Measurements from ENCODE around the gene PLD4. TPM values are rescaled to one million over a fixed set of nuclear protein-coding genes. Genes with fewer than 3 reads are reported as not detected.

PLD4 gene
- polyA plus RNA-seq, 1 experiment, result 0.01 TPM

DNA sequence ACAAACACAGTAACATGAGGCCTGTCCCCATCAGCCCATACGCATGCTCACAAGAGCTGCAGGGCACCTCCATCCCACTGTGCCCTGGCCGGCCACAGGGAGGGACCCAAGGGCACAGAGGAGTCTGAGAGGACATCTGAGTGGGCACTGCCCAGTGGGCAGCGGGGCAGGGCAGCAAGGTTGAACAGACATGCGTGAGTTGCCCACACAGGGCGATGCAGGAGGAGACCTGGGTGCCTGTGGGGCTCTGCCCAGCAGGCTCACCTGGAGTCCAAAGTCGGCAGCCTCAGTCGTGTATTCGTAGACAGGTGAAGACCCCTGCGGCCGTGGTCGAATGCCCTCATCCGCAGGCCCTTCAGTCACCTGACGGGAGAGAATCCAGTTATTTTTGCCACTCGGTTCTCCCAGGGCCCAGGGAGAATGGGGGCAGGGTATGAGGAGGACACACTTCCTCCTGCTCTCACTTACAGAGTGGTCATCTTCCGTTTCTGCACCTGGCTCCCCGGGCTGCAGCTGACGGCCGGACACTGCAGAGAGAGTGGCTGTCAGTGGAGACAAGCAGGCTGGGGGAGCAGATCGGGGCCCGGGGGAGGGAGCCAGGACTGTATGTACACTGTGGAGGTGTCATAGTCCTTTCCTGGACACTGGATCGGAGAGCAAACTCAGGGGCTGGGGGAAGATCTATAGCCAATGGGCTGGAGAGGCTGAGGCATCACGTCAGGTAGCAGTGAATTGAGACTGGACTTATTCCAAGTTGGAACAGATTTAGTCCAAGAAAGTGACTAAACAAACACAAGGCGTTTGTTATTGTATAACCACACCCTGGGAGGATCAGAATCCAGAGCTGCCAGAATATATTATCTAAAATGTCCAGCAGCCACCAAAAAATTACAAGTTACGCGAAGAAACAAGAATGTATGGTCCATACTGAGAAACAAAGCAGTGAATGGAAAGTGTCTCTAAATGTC is 32.8 kb downstream of the PLD4 start:
- CTCF ChIA-PET, result interaction anchor here (0.6 kb wide), 1 partner anchor 424 kb away, joined by 4 read pairs; no protein-coding TSS in a partner anchor
- DNase-seq (ENCODE audit: low read depth, low spot score), result no peak
- no peaks in the 10 kb centered on the region; the same call in 1 of the 2 replicates for H3K9me3 ChIP-seq (ENCODE audit: control insufficient read depth, insufficient read depth, low read length)
- no peaks in the 10 kb centered on the region for H3K27me3 ChIP-seq (ENCODE audit: control insufficient read depth, insufficient read depth, low read length)
- no peak overlapping the region for H3K4me3 ChIP-seq (ENCODE audit: low read depth, low read length)
- TF ChIP-seq, protein P1, sequence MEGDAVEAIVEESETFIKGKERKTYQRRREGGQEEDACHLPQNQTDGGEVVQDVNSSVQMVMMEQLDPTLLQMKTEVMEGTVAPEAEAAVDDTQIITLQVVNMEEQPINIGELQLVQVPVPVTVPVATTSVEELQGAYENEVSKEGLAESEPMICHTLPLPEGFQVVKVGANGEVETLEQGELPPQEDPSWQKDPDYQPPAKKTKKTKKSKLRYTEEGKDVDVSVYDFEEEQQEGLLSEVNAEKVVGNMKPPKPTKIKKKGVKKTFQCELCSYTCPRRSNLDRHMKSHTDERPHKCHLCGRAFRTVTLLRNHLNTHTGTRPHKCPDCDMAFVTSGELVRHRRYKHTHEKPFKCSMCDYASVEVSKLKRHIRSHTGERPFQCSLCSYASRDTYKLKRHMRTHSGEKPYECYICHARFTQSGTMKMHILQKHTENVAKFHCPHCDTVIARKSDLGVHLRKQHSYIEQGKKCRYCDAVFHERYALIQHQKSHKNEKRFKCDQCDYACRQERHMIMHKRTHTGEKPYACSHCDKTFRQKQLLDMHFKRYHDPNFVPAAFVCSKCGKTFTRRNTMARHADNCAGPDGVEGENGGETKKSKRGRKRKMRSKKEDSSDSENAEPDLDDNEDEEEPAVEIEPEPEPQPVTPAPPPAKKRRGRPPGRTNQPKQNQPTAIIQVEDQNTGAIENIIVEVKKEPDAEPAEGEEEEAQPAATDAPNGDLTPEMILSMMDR (IDR thresholded peaks at IDR 0.05; ENCODE audit: low read depth, low read length), result no peak
- no peak overlapping the region for H3K27ac ChIP-seq (ENCODE audit: low read depth, low read length)
- POLR2A ChIA-PET, result no interaction called here

- ChIA-PET POLR2A (no interaction called here), CTCF (interaction anchor here (0.7 to 1.7 kb wide), 2 partner anchors 11 to 81 kb away, joined by 7 to 10 read pairs; no protein-coding TSS in a partner anchor)
- Histone ChIP-seq H3K9me3 (ENCODE audit: control insufficient read depth, insufficient read depth, low read length) (no peaks in the 10 kb centered on the region), H3K27me3 (ENCODE audit: control insufficient read depth, insufficient read depth, low read length) (no peaks in the 10 kb centered on the region), H3K27ac (ENCODE audit: low read depth, low read length) (no peak overlapping the region), H3K4me3 (ENCODE audit: low read depth, low read length) (no peak overlapping the region)
- TF ChIP-seq, protein P1 (IDR thresholded peaks at IDR 0.05; ENCODE audit: low read depth, low read length), result no peak
- DNase-seq (ENCODE audit: low read depth, low spot score), result no peak
These were observed 39.9 kb downstream of the PLD4 start for GRCh38 chr14:104964546-104964945.

DNA sequence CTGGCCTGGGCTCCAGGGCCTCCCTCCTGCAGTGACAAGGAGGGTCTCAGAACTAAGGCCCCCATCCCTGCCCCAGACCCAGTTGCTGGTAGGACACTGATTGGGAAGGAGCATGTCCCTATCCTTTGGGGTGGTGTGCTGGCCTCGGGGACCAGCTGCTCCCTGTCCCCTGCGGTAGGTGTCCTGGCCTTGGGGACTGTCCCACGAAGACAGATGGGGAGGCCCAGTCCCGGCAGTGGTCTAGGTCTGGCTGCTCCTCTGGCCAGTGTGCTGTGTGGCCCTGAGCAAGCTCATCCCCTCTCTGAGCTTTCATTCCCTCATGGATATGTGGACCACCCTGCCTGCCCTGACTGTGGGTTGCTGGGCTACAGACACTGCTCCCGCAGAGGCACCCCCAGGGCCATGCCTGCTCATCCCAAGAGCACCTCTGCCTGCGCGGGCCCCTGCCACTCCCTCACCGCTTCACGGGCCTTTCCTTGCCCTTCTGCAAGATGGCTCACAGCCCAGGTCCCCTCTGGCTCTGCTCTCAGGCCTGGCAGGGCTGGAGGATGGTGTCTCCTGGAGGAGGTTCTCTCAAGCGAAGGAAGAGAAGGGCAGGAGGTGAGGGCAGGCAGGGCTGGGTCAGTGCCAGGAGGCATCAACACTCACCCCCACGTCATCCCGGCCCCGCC is 41.0 kb downstream of the PLD4 start:
- CTCF ChIA-PET, result interaction anchor here (0.7 kb wide), 1 partner anchor 10 kb away, joined by 7 read pairs; no protein-coding TSS in a partner anchor

GRCh38 chr14:104966261-104966865 is 41.7 kb downstream of the PLD4 start:
- TF ChIP-seq, protein P1 (IDR thresholded peaks at IDR 0.05; ENCODE audit: low read depth, low read length), result no peak
- Histone ChIP-seq H3K4me3 (ENCODE audit: low read depth, low read length) (no peak overlapping the region), H3K27ac (ENCODE audit: low read depth, low read length) (no peak overlapping the region), H3K27me3 (ENCODE audit: control insufficient read depth, insufficient read depth, low read length) (no peaks in the 10 kb centered on the region), H3K9me3 (ENCODE audit: control insufficient read depth, insufficient read depth, low read length) (no peaks in the 10 kb centered on the region; the same call in 1 of the 2 replicates)
- POLR2A ChIA-PET, result no interaction called here
- DNase-seq (ENCODE audit: low read depth, low spot score), result no peak
- CTCF ChIA-PET, result no interaction called here

More for the DNA sequence above, 41.0 kb downstream of the PLD4 start:
- DNase-seq (ENCODE audit: low read depth, low spot score), result no peak
- Histone ChIP-seq H3K27me3 (ENCODE audit: control insufficient read depth, insufficient read depth, low read length) (no peaks in the 10 kb centered on the region), H3K27ac (ENCODE audit: low read depth, low read length) (no peak overlapping the region), H3K9me3 (ENCODE audit: control insufficient read depth, insufficient read depth, low read length) (no peaks in the 10 kb centered on the region), H3K4me3 (ENCODE audit: low read depth, low read length) (no peak overlapping the region)
- POLR2A ChIA-PET, result interaction anchor here (1.0 kb wide), 1 partner anchor 33 kb away, joined by 3 read pairs; no protein-coding TSS in a partner anchor
- TF ChIP-seq, protein P1 (IDR thresholded peaks at IDR 0.05; ENCODE audit: low read depth, low read length), result no peak
